Breast epithelium (tissue), 3 donors: ENCODE measurements around the gene PEX16.

Experiments used
- CTCF ChIP-seq, 3 donors: fragments of 450-650 bp; IDR thresholded peaks; one replicate each; pipeline ENCODE4 v1.5.1; 2016 to 2017; ENCODE audit warnings: antibody characterized with exemption in 3 of 3, mild to moderate bottlenecking in 3 of 3, moderate library complexity in 3 of 3
- POLR2A ChIP-seq: fragments of 450-650 bp; IDR thresholded peaks from one replicate; pipeline ENCODE4 v1.6.1; 2016; ENCODE audit warnings: antibody characterized with exemption, mild to moderate bottlenecking, moderate library complexity
- POLR2AphosphoS5 ChIP-seq, 3 donors: sonication (generic); formaldehyde crosslinking; IDR thresholded peaks; one replicate each; pipeline ENCODE4 v1.6.1; 2017; ENCODE audit warnings: antibody characterized with exemption in 3 of 3

DNA sequence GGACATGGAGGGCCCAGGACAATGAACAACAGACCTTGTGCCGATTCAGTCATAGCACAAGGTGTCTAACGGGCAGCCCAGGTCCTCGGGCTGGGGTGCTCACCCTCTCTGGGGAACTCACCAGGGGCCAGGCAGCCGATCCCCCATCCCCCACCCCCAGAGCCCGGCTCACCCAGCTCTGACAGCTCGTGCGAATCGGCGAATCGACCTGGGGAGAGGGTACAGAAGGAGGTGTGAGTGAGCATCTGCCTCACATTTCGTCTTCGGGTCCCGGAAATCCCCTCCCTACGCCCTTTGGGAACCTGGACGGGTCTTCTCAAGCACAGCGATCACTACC is 423 bp downstream of the PEX16 start:
- no peak for TF ChIP-seq POLR2AphosphoS5 (IDR thresholded peaks at IDR 0.05)
- TF ChIP-seq CTCF (IDR thresholded peaks at IDR 0.05): no peak
- no peak for TF ChIP-seq POLR2A
